GM23338 (cell line): Measurements from ENCODE around the gene SPATS2. TPM values are rescaled to one million over a fixed set of nuclear protein-coding genes. Genes with fewer than 3 reads are reported as not detected.

Experiments
- ATAC-seq: fragments of 200-7000 bp; cut with Tn5 transposase; 3 replicates; pipeline ENCODE4 v1.9.1; 2020
- DNase-seq: peaks from one replicate; pipeline ENCODE4 v3.0.0-alpha.2; 2015; ENCODE audit warnings: low spot score
- H2AFZ ChIP-seq: fragments of 200-600 bp; sonication (generic); 2 replicates; pipeline ENCODE4 v1.8.0; 2016; ENCODE audit warnings: antibody characterized with exemption, mild to moderate bottlenecking, moderate library complexity
- H3F3A ChIP-seq: fragments of 200-600 bp; sonication (generic); replicated peaks from 2 replicates; pipeline ENCODE4 v1.8.0; 2017; ENCODE audit warnings: antibody characterized with exemption, mixed run types, low read depth
- H3K27ac ChIP-seq: fragments of 200-600 bp; sonication (generic); 2 replicates; pipeline ENCODE4 v1.6.1; 2016; ENCODE audit warnings: low read depth
- H3K27me3 ChIP-seq: fragments of 200-600 bp; sonication (generic); 2 replicates; pipeline ENCODE4 v1.8.0; 2016; ENCODE audit warnings: mild to moderate bottlenecking, mixed run types, moderate library complexity; ENCODE audit not compliant: insufficient read depth
- H3K36me3 ChIP-seq: fragments of 200-600 bp; sonication (generic); 2 replicates; pipeline ENCODE4 v1.8.0; 2016; ENCODE audit warnings: mild to moderate bottlenecking; ENCODE audit not compliant: insufficient read depth
- H3K4me1 ChIP-seq: fragments of 200-600 bp; sonication (generic); 2 replicates; pipeline ENCODE4 v1.8.0; 2016; ENCODE audit warnings: mild to moderate bottlenecking, moderate library complexity; ENCODE audit not compliant: insufficient read depth
- H3K4me2 ChIP-seq: fragments of 200-600 bp; sonication (generic); 2 replicates; pipeline ENCODE4 v1.7.1; 2017; ENCODE audit warnings: mixed run types
- H3K4me3 ChIP-seq: fragments of 200-600 bp; sonication (generic); 2 replicates; pipeline ENCODE4 v1.6.1; 2016; ENCODE audit warnings: mixed run types
- H3K79me2 ChIP-seq: fragments of 200-600 bp; sonication (generic); replicated peaks from 2 replicates; pipeline ENCODE4 v1.8.0; 2017; ENCODE audit warnings: mild to moderate bottlenecking; ENCODE audit not compliant: insufficient read depth
- H3K9me2 ChIP-seq: fragments of 200-600 bp; sonication (generic); 2 replicates; pipeline ENCODE4 v1.8.0; 2017; ENCODE audit not compliant: insufficient read depth
- H4K20me1 ChIP-seq: fragments of 200-600 bp; sonication (generic); replicated peaks from 2 replicates; pipeline ENCODE4 v1.8.0; 2017; ENCODE audit warnings: mild to moderate bottlenecking; ENCODE audit not compliant: insufficient read depth
- H3K27ac Mint-ChIP-seq: 2 replicates; pipeline ENCODE4 v1.8.0; 2020; ENCODE audit warnings: inconsistent platforms, mild to moderate bottlenecking, moderate library complexity, mixed read lengths
- H3K27me3 Mint-ChIP-seq: 3 replicates; pipeline ENCODE4 v1.8.0; 2022; ENCODE audit warnings: low read depth, mild to moderate bottlenecking, moderate library complexity, mixed read lengths, inconsistent platforms; ENCODE audit not compliant: insufficient read depth, poor library complexity
- H3K36me3 Mint-ChIP-seq: 3 replicates; pipeline ENCODE4 v1.8.0; 2021; ENCODE audit warnings: low read depth, mild to moderate bottlenecking, inconsistent platforms, moderate library complexity, mixed read lengths
- H3K4me1 Mint-ChIP-seq: 3 replicates; pipeline ENCODE4 v1.8.0; 2020; ENCODE audit warnings: mild to moderate bottlenecking, inconsistent platforms, mixed read lengths
- H3K4me3 Mint-ChIP-seq: 3 replicates; pipeline ENCODE4 v1.8.0; 2021; ENCODE audit warnings: moderate library complexity, mild to moderate bottlenecking, inconsistent platforms, mixed read lengths
- H3K9me3 Mint-ChIP-seq: 3 replicates; pipeline ENCODE4 v1.8.0; 2020; ENCODE audit warnings: moderate library complexity, mild to moderate bottlenecking, inconsistent platforms, mixed read lengths
- CREB1 ChIP-seq: fragments of 250-450 bp; sonication (Bioruptor Pico); IDR thresholded peaks from 2 replicates; pipeline ENCODE4 v1.5.0; 2020; ENCODE audit warnings: low read depth, mild to moderate bottlenecking, moderate library complexity
- EZH2 ChIP-seq: fragments of 200-600 bp; sonication (generic); IDR thresholded peaks from one replicate; pipeline ENCODE4 v1.8.0; 2017; ENCODE audit warnings: antibody characterized with exemption, mild to moderate bottlenecking, low read depth; ENCODE audit not compliant: unreplicated experiment
- EZH2phosphoT487 ChIP-seq: fragments of 200-600 bp; sonication (generic); IDR thresholded peaks from one replicate; pipeline ENCODE4 v1.8.1; 2018; ENCODE audit warnings: antibody characterized with exemption; ENCODE audit not compliant: unreplicated experiment
- JUNB ChIP-seq: IDR thresholded peaks from one replicate; pipeline ENCODE4 v1.6.1; 2016; ENCODE audit warnings: antibody characterized with exemption; ENCODE audit not compliant: unreplicated experiment
- NANOG ChIP-seq: IDR thresholded peaks from 2 replicates; pipeline ENCODE4 v1.6.1; 2016; ENCODE audit warnings: antibody characterized with exemption, borderline replicate concordance
- POLR2AphosphoS5 ChIP-seq: IDR thresholded peaks from 2 replicates; pipeline ENCODE4 v1.6.1; 2016; ENCODE audit warnings: antibody characterized with exemption, low read depth
- STAT1 ChIP-seq: IDR thresholded peaks from one replicate; pipeline ENCODE4 v1.6.1; 2016; ENCODE audit warnings: antibody characterized with exemption; ENCODE audit not compliant: unreplicated experiment
- ZNF114 ChIP-seq: fragments of 250-450 bp; sonication (Bioruptor Pico); IDR thresholded peaks from 2 replicates; pipeline ENCODE4 v1.5.0; 2020; ENCODE audit warnings: mild to moderate bottlenecking, moderate library complexity
- ZNF331 ChIP-seq: fragments of 250-450 bp; sonication (Bioruptor Pico); IDR thresholded peaks from 2 replicates; pipeline ENCODE4 v1.5.0; 2020; ENCODE audit warnings: low read depth, mild to moderate bottlenecking, moderate library complexity
- polyA plus RNA-seq: library from polyadenylated mRNA; unstranded; fragments of >200 nt; fragmentation: Nextera tagmentation; extraction: Ambion mirVana; gene quantifications from 2 replicates; pipeline ENCODE4 v1.2.1, GENCODE V29; 2016
- total RNA-seq: library from RNA; depleted of rRNA; stranded (reverse); fragments of >200 nt; shearing (Covaris generic); gene quantifications from 2 replicates; pipeline ENCODE4 v1.2.3, GENCODE V29; 2014
- TF ChIP-seq, protein P1 (sequence below), 2 experiments: fragments of 200-600 bp in 1 of 2; sonication (generic) in 1 of 2; conservative IDR thresholded peaks; 2 replicates each; pipeline versions ENCODE4 v1.5.1 to v1.6.1; 2016 to 2017; ENCODE audit warnings: antibody characterized with exemption in 2 of 2, low read depth in 2 of 2, mild to moderate bottlenecking in 2 of 2, moderate library complexity in 1 of 2
- TF ChIP-seq, protein P2 (sequence below): IDR thresholded peaks from one replicate; pipeline ENCODE4 v1.6.1; 2018; ENCODE audit warnings: antibody characterized with exemption; ENCODE audit not compliant: unreplicated experiment
- TF ChIP-seq, protein P3 (sequence below): IDR thresholded peaks from 2 replicates; pipeline ENCODE4 v1.6.1; 2016; ENCODE audit warnings: antibody characterized with exemption

The SPATS2 gene
- total and polyA plus RNA-seq, 2 experiments from 2014 or later = 20.6 to 61.0 TPM

DNA sequence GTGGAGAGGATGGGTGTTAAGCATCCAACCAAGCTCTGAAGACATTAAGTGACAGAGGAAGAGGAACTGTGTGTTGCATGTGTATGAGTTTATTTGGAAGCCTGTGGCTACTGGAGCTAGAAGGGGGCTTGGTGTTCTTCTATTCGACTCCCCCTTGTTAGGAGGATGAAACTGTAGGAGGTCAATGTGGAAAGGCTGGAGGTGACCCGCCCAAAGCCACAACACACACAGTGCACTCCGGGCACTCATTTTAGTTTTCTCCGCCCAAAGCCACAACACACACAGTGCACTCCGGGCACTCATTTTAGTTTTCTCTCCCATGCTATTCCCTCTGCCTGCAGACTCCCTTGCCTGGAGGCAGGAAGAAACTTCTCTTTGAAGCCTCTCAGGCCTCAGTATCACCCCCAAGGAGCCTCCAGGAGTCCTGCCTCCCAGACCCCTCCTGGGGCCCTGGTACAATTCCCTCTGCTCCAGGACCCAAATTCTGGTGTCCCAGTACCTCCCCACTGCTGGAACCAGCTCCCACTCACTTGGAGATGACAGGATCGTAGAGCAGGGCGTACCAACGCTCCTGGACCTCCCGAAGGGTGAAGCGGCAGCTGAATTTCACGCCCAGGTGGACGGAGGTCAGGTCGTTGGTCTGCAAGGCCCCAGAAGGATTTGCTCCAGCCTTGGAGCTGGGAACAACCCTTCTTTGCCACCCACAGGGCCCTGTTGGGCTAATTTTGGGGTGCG, 196.9 kb downstream of the SPATS2 start:
- Histone ChIP-seq H3F3A (peaks cover 4% of the 10 kb centered on the region; the same call in 1 of the 2 replicates), H3K27me3 (no peaks in the 10 kb centered on the region), H3K9me2 (no peaks in the 10 kb centered on the region), H3K79me2 (peaks cover 19% of the 10 kb centered on the region), H3K4me2 (no peak overlapping the region), H4K20me1 (no peaks in the 10 kb centered on the region), H2AFZ (no peak overlapping the region), H3K4me3 (no peak overlapping the region), H3K4me1 (peaks cover 6% of the 10 kb centered on the region), H3K36me3 (peaks cover 25% of the 10 kb centered on the region), H3K27ac (no peak overlapping the region)
- no peaks in the 10 kb centered on the region; the same call in 2 of the 3 replicates for H3K9me3 Mint-ChIP-seq
- no peak for DNase-seq
- no peak overlapping the region; the same call in 1 of the 2 replicates for H3K27ac Mint-ChIP-seq
- no peak overlapping the region for H3K4me3 Mint-ChIP-seq
- TF ChIP-seq CREB1 (CRISPR knock-in tag) = no peak
- TF ChIP-seq ZNF114 (CRISPR knock-in tag) = no peak
- TF ChIP-seq JUNB = no peak
- no peak for TF ChIP-seq EZH2
- ATAC-seq = no peak
- peaks cover 16% of the 10 kb centered on the region for H3K27me3 Mint-ChIP-seq
- H3K36me3 Mint-ChIP-seq = peaks cover 61% of the 10 kb centered on the region
- H3K4me1 Mint-ChIP-seq = 0 out of 3 replicates have a peak, but pooled peaks cover 3% of the 10 kb centered on the region

DNA sequence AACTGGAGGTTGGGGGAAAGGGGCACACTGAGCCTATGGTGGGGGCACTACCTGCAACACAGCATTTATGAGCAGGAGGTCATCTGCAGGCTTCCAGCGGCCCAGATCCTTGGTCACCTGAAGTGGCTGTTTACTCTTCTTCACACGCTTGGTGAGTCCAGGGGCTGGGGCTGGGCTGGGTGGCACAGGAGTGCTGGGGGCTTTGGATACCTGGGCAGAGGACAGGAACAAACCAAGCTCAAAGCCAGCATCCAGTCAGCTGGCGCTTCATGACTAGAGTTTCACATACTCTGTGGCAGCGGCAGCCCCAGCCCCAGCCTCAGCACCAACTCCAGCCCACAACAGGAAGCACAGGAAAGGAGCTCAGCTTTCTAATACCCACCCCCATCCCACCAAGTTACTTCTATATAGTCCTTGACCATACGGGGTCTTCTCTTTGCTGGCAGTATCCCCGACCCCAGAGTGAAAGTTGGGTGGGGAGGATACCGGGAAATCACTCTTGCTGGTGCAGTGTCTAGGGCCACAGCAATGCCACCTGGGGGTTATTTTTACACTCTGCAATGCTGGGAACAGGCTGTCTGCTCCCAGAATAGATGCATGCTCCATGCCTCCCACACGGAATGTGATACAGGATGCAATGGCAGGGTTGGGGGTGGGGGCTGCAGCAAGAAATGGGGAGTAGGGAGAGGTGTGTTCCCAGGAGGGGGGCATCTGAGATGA, 197.6 kb downstream of the SPATS2 start:
- Mint-ChIP-seq H3K36me3 (peaks cover 54% of the 10 kb centered on the region), H3K27me3 (peaks cover 16% of the 10 kb centered on the region), H3K4me1 (0 out of 3 replicates have a peak, but pooled peaks cover 3% of the 10 kb centered on the region), H3K27ac (no peak overlapping the region), H3K9me3 (no peaks in the 10 kb centered on the region; the same call in 2 of the 3 replicates), H3K4me3 (no peak overlapping the region)
- ATAC-seq (no peak), DNase-seq (no peak)
- peaks cover 4% of the 10 kb centered on the region; the same call in 1 of the 2 replicates for H3F3A ChIP-seq
- H3K36me3 ChIP-seq = peaks cover 25% of the 10 kb centered on the region
- no peaks in the 10 kb centered on the region for H3K9me2 ChIP-seq
- peaks cover 26% of the 10 kb centered on the region for H3K79me2 ChIP-seq
- no peak overlapping the region for H2AFZ ChIP-seq
- H3K27me3 ChIP-seq = no peaks in the 10 kb centered on the region
- no peak overlapping the region for H3K4me2 ChIP-seq
- no peak overlapping the region for H3K4me3 ChIP-seq
- no peak overlapping the region for H3K27ac ChIP-seq
- H3K4me1 ChIP-seq = peaks cover 6% of the 10 kb centered on the region
- TF ChIP-seq EZH2phosphoT487 (no peak), CREB1 (CRISPR knock-in tag) (no peak), ZNF114 (CRISPR knock-in tag) (no peak), NANOG (no peak), STAT1 (no peak), POLR2AphosphoS5 (no peak), EZH2 (no peak), ZNF331 (no peak)
- TF ChIP-seq, protein P1, sequence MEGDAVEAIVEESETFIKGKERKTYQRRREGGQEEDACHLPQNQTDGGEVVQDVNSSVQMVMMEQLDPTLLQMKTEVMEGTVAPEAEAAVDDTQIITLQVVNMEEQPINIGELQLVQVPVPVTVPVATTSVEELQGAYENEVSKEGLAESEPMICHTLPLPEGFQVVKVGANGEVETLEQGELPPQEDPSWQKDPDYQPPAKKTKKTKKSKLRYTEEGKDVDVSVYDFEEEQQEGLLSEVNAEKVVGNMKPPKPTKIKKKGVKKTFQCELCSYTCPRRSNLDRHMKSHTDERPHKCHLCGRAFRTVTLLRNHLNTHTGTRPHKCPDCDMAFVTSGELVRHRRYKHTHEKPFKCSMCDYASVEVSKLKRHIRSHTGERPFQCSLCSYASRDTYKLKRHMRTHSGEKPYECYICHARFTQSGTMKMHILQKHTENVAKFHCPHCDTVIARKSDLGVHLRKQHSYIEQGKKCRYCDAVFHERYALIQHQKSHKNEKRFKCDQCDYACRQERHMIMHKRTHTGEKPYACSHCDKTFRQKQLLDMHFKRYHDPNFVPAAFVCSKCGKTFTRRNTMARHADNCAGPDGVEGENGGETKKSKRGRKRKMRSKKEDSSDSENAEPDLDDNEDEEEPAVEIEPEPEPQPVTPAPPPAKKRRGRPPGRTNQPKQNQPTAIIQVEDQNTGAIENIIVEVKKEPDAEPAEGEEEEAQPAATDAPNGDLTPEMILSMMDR (conservative IDR thresholded peaks at IDR 0.05; ENCODE audit: low read depth in 2 of 2) = no peak
- TF ChIP-seq, protein P2, sequence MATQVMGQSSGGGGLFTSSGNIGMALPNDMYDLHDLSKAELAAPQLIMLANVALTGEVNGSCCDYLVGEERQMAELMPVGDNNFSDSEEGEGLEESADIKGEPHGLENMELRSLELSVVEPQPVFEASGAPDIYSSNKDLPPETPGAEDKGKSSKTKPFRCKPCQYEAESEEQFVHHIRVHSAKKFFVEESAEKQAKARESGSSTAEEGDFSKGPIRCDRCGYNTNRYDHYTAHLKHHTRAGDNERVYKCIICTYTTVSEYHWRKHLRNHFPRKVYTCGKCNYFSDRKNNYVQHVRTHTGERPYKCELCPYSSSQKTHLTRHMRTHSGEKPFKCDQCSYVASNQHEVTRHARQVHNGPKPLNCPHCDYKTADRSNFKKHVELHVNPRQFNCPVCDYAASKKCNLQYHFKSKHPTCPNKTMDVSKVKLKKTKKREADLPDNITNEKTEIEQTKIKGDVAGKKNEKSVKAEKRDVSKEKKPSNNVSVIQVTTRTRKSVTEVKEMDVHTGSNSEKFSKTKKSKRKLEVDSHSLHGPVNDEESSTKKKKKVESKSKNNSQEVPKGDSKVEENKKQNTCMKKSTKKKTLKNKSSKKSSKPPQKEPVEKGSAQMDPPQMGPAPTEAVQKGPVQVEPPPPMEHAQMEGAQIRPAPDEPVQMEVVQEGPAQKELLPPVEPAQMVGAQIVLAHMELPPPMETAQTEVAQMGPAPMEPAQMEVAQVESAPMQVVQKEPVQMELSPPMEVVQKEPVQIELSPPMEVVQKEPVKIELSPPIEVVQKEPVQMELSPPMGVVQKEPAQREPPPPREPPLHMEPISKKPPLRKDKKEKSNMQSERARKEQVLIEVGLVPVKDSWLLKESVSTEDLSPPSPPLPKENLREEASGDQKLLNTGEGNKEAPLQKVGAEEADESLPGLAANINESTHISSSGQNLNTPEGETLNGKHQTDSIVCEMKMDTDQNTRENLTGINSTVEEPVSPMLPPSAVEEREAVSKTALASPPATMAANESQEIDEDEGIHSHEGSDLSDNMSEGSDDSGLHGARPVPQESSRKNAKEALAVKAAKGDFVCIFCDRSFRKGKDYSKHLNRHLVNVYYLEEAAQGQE = no peak
- TF ChIP-seq, protein P3, sequence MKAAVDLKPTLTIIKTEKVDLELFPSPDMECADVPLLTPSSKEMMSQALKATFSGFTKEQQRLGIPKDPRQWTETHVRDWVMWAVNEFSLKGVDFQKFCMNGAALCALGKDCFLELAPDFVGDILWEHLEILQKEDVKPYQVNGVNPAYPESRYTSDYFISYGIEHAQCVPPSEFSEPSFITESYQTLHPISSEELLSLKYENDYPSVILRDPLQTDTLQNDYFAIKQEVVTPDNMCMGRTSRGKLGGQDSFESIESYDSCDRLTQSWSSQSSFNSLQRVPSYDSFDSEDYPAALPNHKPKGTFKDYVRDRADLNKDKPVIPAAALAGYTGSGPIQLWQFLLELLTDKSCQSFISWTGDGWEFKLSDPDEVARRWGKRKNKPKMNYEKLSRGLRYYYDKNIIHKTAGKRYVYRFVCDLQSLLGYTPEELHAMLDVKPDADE = no peak
- no peaks in the 10 kb centered on the region for H4K20me1 ChIP-seq
